Ovary (tissue), 3 donors: ENCODE results near the gene SAFB2.

Experiments
- CTCF ChIP-seq, 3 donors: fragments of 450-650 bp in 2 of 3; fragments of 200-600 bp in 1 of 3; IDR thresholded peaks; one replicate each; pipeline versions ENCODE4 v1.5.1 to v1.8.0; 2016 to 2022; ENCODE audit warnings: antibody characterized with exemption in 3 of 3, mild to moderate bottlenecking in 1 of 3
- EP300 ChIP-seq: sonication (generic); formaldehyde crosslinking; IDR thresholded peaks from one replicate; pipeline ENCODE4 v1.6.1; 2017; ENCODE audit warnings: antibody characterized with exemption
- POLR2A ChIP-seq: fragments of 450-650 bp; IDR thresholded peaks from one replicate; pipeline ENCODE4 v1.6.1; 2017; ENCODE audit warnings: antibody characterized with exemption, mild to moderate bottlenecking, moderate library complexity
- donor health status: DM: no; HTN: no; CAD: no.

DNA sequence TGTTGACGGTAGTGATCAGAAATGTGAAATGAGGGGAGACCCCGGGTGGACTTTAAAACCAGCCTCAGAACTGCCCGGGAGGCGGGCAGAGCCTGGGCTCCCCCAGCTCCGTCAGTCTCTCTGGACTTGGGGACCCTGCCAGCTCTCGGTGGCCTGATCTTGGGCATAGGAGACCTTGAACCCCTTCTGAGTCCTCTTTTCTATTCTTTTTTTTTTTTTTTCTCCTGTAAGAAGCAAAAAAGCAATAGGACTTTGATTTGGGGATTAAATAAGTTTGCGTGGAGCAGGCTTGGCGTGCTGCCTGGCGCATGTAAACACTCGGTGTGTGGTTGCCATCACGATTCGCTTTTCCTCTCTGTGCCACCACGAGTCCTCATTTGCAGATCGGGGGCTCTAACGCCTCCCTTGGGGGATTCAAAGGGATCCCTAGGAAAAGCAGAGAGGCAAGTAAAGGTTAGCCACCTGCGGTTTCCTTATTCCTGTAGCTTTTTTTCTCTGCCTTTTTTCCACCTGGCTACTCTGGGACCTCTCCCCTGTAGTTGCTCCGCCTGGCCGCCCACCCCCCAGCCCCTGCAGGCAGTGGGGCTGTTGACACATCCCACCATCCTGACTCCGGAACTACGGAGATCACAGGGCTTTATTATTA lies 1.6 kb upstream of the SAFB2 start:
- no peak for TF ChIP-seq CTCF (IDR thresholded peaks at IDR 0.05)
- TF ChIP-seq EP300: no peak
- no peak for TF ChIP-seq POLR2A
